SKM-1 treated with dmso at 0.1 percent for 144 hours (cell line): ENCODE results near the gene NRXN3.

Source experiments
- DNase-seq: peaks from one replicate; lab custom pipeline; 2025; ENCODE audit not compliant: unreplicated experiment; lab: John Stamatoyannopoulos, UW

NRXN3 gene

DNA sequence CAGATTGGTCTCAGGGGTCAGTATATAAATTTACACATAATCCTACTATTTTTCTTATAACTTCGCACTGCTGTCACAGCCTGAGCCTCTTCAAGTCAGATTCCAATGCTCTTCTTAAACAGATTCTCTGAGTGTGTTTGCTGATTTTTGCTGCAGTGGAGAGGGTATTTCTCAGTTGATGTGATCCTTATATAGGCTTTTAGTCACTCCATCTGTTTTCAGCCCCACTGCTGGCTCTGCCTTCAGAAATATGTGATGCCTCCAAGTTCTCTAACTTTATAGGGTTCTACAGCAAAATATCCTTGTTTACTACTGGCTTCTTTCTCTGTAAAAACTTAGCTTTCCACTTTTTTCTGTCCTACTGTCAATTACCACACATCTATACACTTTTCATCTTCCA is 702.7 kb downstream of the NRXN3 start:
- no peak for DNase-seq

DNA sequence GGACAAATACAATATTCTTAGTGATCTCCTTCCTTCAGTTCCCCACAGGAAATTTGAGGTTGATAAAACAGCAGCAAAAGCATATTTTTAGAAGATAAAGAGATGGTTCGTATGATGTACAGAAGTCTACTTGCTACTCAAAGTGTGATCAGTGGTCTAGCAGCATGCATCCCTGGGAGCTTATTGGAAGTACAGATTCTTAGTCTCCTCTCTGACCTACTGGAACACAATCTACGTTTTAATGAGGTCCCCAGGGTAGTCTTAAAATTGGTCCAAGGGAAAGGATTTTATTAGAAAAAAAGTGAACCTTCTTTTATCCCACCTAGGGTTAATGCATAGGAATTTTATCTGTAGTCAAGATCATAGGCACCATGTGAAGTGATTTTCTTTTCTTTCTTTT is 703.4 kb downstream of the NRXN3 start:
- no peak for DNase-seq

DNA sequence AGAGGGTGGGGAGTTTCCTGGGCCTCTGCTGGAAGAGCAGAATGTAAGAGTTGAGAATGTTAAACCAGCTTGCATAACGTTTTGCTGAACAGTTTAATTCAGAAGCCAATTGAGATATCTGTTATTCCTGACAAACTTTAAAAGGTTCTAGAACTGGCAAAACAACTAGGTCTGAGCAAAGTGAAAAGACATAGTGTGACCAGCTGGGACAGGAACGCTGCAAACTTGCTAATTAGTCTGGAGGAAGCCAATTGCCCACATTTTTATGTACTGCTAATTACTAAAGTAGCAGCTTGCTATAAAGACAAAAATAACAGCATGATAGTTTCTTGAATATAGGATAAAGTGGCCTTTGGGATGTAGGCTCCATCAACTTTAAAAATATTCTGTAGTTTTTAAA is 704.9 kb downstream of the NRXN3 start:
- DNase-seq, result no peak

DNA sequence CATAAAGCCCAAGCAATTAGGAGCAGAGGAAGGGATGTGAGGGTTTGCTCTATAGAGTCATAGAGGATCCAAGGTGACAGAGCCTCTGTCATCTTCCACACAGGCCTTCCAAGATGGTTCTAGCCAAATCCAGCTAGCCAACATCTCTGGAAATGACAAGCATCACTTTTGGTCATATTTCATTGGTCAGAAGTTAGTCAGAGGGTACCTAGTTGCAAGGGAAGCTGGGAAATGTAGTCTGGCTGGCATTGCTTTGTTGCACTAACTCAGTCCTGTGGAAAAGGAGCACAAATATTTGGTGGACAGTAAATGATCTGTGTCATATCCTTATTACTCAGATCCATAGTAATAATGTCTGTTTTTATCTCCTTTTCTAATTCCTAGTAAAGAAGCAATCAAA is 715.7 kb downstream of the NRXN3 start:
- no peak for DNase-seq

GRCh38 chr14:78897443-78897842 is 727.3 kb downstream of the NRXN3 start:
- DNase-seq, result no peak

GRCh38 chr14:78902010-78902623 is 731.9 kb downstream of the NRXN3 start:
- no peak for DNase-seq

DNA sequence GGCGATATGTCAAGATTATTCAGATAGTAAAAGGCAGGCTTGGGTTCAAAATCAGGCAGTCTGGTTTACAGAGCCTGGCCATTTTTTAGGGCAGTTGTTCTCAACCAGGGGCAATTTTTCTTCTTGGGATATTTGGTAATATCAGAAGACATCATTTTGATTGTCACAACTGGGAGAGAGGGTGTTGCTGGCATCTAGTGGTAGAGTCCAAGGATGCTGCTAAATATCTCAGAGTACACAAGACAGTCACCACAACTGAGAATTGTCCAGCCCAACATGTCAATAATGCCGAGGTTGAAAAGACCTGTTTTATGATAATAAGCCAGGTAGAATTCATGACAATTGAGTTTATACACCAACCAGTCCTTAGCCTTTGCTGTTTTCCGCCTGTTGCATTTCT is 733.9 kb downstream of the NRXN3 start:
- no peak for DNase-seq

DNA sequence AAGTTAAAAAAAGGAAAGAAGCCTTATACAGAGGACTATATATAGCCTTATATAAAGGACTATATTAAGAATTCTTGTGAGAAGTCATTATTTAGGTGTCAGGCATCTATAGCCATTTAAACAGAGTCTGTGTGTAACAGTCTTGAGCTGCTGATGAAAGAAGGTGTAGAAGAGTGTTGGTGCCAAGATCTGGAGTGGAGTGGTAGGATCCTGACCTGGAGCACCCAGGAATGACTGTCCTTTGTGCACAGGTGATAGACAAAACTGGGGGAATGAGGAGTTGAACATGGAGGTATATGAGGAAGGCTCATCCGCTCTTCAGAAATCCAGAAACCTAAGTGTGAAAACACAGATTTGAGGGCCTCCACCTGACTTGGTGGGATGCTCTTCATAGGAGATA is 747.3 kb downstream of the NRXN3 start:
- DNase-seq, result no peak

GRCh38 chr14:78921856-78922255 is 751.7 kb downstream of the NRXN3 start:
- no peak for DNase-seq

DNA sequence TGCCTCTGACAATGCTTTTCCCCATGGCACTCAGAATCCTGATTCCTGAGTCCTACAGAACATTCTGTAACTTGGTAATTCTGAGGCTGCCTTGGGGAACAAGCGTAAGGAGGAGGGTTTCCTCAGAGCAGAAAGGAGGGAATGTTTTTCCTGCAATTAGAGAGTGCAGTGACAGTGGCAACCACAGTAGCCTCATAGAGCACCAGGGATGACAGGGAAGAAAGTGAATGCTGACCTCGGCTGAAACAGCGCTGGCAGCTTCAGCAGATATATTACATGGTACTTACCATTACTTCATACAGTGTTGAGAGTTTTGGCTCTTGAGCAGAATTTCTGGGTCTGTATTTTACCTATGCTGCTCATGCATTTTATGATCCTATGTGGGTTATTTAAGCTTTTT is 757.1 kb downstream of the NRXN3 start:
- DNase-seq, result no peak

- no peak for DNase-seq
Measured at GRCh38 chr14:78933166-78933565, 763.0 kb downstream of the NRXN3 start.

DNA sequence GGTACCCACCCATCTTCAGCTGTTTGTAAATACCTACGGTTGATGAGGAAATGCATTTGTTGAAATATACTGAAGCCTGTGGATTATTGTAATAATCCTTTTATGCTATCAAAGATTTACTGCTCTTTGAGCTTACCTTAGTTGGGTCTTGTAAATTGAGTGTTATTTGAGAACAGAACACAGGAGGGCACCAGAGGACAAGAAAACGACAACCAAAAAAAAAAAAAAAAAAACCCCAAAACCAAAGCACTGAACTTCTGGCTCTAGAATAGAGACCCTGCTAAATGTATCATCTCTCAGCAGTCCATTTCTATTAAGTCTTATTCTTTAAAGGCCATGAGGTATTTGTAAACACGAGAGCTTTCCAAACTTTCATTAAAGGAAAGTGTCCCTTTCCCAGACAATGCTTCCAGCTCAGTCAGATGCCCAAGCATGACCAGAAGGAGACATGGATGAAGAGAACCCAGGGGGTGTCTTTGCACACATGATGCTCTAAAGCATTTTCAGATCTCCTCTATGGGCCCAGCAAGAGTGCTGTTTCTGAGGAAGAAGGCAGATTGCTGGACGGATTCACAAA is 763.9 kb downstream of the NRXN3 start:
- peak; percentile 1 for DNase-seq

DNA sequence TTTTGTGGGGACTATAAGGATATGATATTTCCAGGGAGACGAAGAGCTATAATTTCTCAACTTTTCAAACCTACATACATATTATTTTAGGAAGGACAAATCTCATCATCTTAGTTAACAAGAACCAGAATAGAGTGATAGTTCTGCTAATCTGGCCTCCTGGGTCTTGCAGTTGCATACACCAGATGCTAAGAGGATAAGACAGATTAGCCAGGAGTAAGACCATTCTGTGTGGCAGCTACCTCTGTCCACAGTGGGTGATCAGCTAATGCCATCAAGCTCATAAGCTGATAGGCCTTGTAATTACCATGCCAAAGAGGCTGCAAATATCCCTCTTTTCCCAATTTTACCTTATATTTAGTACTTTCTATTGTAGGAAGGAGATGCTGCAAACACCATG is 776.8 kb downstream of the NRXN3 start:
- DNase-seq, result no peak

DNA sequence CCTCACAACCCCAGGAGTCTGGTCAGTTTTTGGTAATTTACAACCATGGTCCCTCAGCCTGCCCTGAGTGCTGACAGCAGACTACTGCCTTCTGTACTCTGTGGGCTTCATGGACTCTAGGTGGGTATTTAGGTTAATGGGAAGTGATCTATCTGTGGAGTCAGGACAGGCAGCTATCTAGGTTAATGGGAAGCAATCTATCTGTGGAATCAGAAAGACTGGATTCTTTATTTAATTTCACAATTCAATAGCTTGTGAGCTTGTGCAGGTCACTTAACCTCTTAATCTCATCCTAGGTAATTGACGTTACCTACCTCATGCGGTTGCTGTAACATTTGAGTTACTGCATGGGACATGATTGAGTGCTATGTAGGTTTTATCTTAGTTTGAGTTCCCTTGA is 777.5 kb downstream of the NRXN3 start:
- no peak for DNase-seq

DNA sequence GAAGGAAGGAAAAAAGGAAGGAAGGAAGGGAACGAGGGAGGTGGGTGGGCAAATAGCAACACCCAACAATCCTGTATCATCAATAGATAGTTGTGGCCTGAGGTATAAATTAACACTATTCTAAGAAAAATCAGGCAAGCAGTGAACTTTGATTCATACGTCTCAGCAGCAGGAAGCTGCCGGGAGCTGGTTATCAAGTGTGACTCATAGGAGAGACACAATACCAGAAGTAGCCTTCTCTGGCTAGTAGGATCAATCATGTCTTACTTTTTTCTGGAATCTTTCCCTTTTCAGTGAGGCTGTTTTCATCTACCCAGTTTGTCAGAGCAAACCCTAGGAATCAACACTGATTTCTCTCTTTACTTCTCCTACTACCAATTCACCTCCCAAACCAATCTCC is 780.5 kb downstream of the NRXN3 start:
- no peak for DNase-seq

DNA sequence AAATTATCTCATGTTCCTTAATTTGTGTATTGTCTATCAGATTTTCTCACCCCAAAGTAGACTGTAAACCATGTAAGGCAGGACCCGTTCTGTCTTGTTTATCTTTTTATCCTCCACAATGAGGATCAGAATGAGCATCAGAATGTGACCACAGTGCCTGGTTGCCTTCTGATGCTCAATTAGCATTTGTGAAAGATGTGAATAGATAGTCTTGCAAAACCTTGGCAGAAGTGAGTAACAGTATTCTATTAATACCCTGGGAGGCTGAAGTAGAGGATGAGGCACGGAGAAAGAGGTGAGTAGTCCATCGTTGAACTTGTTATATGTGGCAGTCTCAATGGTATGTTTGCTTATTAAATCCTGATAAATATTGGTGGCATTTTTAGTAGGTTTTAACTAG is 781.4 kb downstream of the NRXN3 start:
- no peak for DNase-seq

DNA sequence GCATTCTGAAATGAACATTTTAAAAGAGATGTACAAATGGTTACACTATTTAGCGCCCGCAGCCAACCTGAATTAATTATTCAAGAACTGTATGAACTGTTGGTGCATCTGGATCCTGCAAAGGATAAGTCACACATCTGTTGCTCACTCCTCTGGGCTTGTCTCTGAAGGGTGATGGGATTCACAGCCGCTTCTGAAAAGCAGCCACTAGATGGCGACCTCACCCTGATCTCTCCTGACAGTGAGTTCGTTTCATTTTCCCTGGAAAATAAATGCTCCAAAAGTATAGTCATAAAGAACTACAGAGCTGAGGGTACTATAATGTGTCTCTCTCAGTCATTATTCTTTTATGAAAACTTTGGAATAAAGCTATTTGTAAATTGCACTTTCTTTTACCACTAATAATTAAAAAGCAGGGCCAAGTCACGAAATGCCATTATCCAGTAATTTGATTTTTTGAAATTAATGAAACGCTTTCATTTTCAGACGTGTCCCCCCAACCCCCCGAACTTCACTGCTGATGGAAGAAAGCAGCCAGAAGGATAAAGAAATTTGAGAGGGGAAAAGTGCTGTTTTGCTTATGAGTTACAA is 789.6 kb downstream of the NRXN3 start:
- DNase-seq, result peak; percentile 12

GRCh38 chr14:78967111-78967809 is 797.1 kb downstream of the NRXN3 start:
- DNase-seq, result no peak

DNA sequence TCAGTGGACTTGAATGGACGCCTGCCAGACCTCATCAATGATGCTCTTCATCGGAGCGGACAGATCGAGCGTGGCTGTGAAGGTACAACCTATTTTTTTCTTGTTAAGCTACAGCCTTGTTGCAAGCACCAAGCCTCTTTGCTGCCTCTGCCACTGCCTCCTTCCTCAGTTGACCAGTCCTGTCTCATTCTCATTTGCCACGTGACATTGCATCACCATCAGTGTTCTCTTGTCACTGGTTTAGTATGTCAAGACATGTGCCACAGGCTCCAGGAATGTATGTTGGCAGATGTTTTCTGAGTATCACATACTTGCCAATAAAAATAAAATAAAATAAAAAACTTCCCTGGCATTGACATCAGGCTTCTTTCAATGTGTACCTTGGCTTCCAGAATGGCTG is 798.1 kb downstream of the NRXN3 start:
- no peak for DNase-seq

DNA sequence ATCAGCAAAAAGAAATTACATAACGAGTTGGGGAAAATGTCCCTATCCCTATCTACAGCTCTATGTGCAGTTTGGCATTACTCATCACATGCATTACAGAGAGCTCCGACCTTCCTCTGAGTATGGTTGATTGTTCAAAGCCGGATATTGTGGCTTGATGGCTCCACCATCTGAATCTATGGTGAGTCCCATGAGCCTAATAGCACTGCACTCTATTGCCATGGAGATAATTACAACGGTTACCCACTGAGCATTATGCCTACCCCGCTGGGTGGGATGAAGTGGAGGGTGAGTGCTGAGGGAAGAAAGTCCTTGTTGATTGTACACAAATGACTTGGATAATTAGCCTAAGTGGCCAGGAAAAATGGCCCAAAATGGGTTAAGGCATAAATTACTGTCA is 800.5 kb downstream of the NRXN3 start:
- no peak for DNase-seq

DNA sequence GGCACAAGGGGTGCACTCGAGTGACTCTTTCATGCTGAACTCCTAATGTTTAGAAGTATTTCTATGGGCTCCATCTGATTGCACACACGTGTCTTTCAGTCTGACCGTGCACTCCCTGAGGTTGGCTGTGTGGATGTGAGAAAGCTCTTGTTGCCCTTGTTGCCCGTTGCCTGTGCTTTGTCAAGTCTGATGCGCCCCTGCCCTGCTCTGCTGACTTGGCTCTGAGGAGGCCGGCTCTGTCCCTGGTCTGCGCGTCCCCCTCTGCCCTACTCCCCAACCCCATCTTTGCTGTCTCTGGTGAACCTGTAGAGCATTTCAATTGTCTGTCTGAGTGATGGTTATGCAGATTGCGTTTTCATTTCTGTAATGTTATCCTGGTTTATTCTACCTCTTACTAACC is 802.3 kb downstream of the NRXN3 start:
- DNase-seq, result no peak

DNA sequence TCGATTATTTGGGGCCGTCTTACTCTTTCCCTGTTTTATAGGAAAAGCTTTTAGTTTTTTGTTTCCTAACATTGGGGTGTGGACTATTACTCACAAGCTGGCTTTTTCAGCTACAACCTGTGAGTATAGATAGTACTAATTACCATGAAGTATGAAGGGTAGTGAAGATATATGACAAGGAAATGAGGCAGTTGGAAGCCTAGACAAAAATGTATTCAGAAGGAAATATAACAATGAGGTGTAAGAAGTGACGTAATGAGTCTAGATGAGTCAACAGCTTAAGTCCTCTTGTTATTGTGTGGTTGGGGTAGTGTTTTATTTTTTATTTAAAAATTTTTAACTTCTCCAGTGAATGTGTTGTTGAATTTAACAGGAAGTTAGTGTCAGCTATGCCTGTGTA is 804.5 kb downstream of the NRXN3 start:
- DNase-seq, result no peak
